Measurements from ENCODE around the gene HECTD1. TPM values are rescaled to one million over a fixed set of nuclear protein-coding genes. Genes with fewer than 3 reads are reported as not detected.
"Not testable (repeated sequence)": the region's sequence is repeated elsewhere in the genome, so short reads cannot be mapped to it uniquely, and the experiment has no call there.

Gene HECTD1
- total RNA-seq, 1 donor from 2014 or later = 325 TPM

GRCh38 chr14:31207287-31207754, 272 bp downstream of the HECTD1 start:
- intact Hi-C loops (cut with DNase I) = loop anchor here (5.0 kb wide), 1 partner anchor 40 kb away; no protein-coding TSS in a partner anchor
- peak in 1 of 2 donors; percentile 54 for TF ChIP-seq POLR2A (IDR thresholded peaks at IDR 0.05)
- peak in 1 of 2 donors; percentile 20 for TF ChIP-seq POLR2AphosphoS5 (IDR thresholded peaks at IDR 0.05; ENCODE audit: insufficient read depth in 1 of 2, low read depth in 1 of 2)
- no peak for TF ChIP-seq CTCF (IDR thresholded peaks at IDR 0.05)

GRCh38 chr14:31206536-31207286, 882 bp downstream of the HECTD1 start:
- Histone ChIP-seq H3K36me3 (peaks cover 0 to 16% of the 10 kb centered on the region in 2 donors), H3K27me3 (no peaks in the 10 kb centered on the region), H3K27ac (peak overlapping the region; percentile 97), H3K4me3 (peak overlapping the region; percentile 65 to 71), H3K4me1 (peaks cover 40% of the 10 kb centered on the region), H3K9me3 (no peaks in the 10 kb centered on the region)
- TF ChIP-seq POLR2A (IDR thresholded peaks at IDR 0.05) (no peak), POLR2AphosphoS5 (IDR thresholded peaks at IDR 0.05; ENCODE audit: insufficient read depth in 1 of 2, low read depth in 1 of 2) (no peak), CTCF (IDR thresholded peaks at IDR 0.05) (no peak)
- peak in 1 of 2 donors; percentile 87 for DNase-seq (ENCODE audit: extremely low spot score in 2 of 2)
- intact Hi-C loops (cut with DNase I) = loop anchor here (5.0 kb wide), 1 partner anchor 39 kb away; no protein-coding TSS in a partner anchor

More at GRCh38 chr14:31207287-31207754, 272 bp downstream of the HECTD1 start:
- Histone ChIP-seq H3K27me3 (no peaks in the 10 kb centered on the region), H3K9me3 (no peaks in the 10 kb centered on the region), H3K36me3 (peaks cover 0 to 11% of the 10 kb centered on the region in 2 donors), H3K27ac (peak overlapping the region; percentile 97), H3K4me3 (peak overlapping the region; percentile 65 to 71), H3K4me1 (peaks cover 34% of the 10 kb centered on the region)
- peak in 1 of 2 donors; percentile 89 for DNase-seq (ENCODE audit: extremely low spot score in 2 of 2)

- DNase-seq (ENCODE audit: extremely low spot score in 2 of 2) = peak in 1 of 2 donors; percentile 60
- peak overlapping the region; percentile 97 for H3K27ac ChIP-seq
- peaks cover 0 to 22% of the 10 kb centered on the region in 2 donors for H3K36me3 ChIP-seq
- TF ChIP-seq POLR2A (IDR thresholded peaks at IDR 0.05) (no peak), POLR2AphosphoS5 (IDR thresholded peaks at IDR 0.05; ENCODE audit: insufficient read depth in 1 of 2, low read depth in 1 of 2) (peak in 1 of 2 donors; percentile 4)
- peaks cover 46% of the 10 kb centered on the region for H3K4me1 ChIP-seq
- intact Hi-C loops (cut with DNase I) = loop anchor here (5.0 kb wide), 1 partner anchor 39 kb away; no protein-coding TSS in a partner anchor
- no peaks in the 10 kb centered on the region for H3K9me3 ChIP-seq
- H3K27me3 ChIP-seq = no peaks in the 10 kb centered on the region
- H3K4me3 ChIP-seq = peak overlapping the region; percentile 65 to 71
Observed at GRCh38 chr14:31205681-31206535, 1.7 kb downstream of the HECTD1 start.

GRCh38 chr14:31204593-31205534, 2.7 kb downstream of the HECTD1 start:
- no peaks in the 10 kb centered on the region for H3K9me3 ChIP-seq
- H3K27me3 ChIP-seq = no peaks in the 10 kb centered on the region
- H3K4me1 ChIP-seq = peaks cover 55% of the 10 kb centered on the region
- H3K4me3 ChIP-seq = peak overlapping the region; percentile 65 to 71
- H3K27ac ChIP-seq = peak overlapping the region; percentile 97
- H3K36me3 ChIP-seq = peaks cover 0 to 27% of the 10 kb centered on the region in 2 donors
- intact Hi-C loops (cut with DNase I) = loop anchor here (5.0 kb wide), 1 partner anchor 38 kb away; no protein-coding TSS in a partner anchor
- DNase-seq (ENCODE audit: extremely low spot score in 2 of 2) = no peak
- TF ChIP-seq CTCF (IDR thresholded peaks at IDR 0.05) (no peak), POLR2AphosphoS5 (IDR thresholded peaks at IDR 0.05; ENCODE audit: insufficient read depth in 1 of 2, low read depth in 1 of 2) (no peak), POLR2A (IDR thresholded peaks at IDR 0.05) (no peak)

GRCh38 chr14:31203899-31204592, 3.5 kb downstream of the HECTD1 start:
- H3K27ac ChIP-seq = peak overlapping the region; percentile 97
- intact Hi-C loops (cut with DNase I); H3K4me3 ChIP-seq; DNase-seq (ENCODE audit: extremely low spot score in 2 of 2); H3K9me3 ChIP-seq; H3K27me3 ChIP-seq: not testable (repeated sequence)
- peaks cover 49% of the 10 kb centered on the region for H3K4me1 ChIP-seq
- peaks cover 0 to 27% of the 10 kb centered on the region in 2 donors for H3K36me3 ChIP-seq
